NCI-H526 treated with DMSO at 0.1 percent for 48 hours (cell line): ENCODE data around the gene EHHADH.
A peak's percentile ranks its signal among the peaks of the same experiment; 100 is the strongest.
"Not testable (repeated sequence)": the region's sequence is repeated elsewhere in the genome, so short reads cannot be mapped to it uniquely, and the experiment has no call there.

ENCODE experiments used
- DNase-seq: peaks from one replicate; lab custom pipeline; 2025; lab: John Stamatoyannopoulos, UW

The EHHADH gene

DNA sequence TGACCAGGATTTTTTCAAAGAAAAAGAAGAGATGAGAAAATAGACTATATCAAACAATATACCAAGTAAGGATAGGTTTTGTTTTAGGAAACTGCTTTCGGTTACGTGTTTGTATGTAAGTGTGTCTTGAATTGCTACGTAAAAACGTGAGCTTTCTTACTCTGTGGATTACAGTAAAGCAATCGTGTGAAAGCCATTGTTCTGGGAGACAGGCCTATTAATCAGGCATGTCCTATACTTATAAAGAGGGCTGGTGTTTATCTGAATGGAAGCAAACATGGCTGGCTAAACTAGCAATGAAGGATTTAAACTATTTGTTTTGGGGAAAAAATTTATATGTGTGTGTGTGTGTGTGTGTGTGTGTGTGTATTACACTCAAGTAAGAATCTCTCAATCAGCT is 2.6 kb downstream of the EHHADH start:
- no peak for DNase-seq

DNA sequence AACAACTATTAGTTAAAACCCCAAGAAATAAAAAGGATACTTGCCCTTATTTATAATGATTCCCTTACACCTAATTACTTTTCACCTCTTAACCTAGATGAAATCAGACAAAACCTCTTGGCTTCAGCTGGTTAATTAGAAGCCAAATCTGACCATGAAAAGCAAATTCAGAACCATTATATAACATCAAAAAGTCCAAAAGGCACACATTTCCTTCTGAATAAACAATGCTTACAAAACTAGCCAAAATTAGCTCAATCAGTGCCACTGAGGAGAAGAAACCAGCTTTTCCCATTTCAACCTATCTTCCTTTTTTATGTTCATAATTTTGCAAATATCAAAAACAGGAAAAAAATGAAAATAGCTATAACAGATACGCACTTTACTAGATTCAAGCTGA is 3.2 kb downstream of the EHHADH start:
- DNase-seq, result no peak

DNA sequence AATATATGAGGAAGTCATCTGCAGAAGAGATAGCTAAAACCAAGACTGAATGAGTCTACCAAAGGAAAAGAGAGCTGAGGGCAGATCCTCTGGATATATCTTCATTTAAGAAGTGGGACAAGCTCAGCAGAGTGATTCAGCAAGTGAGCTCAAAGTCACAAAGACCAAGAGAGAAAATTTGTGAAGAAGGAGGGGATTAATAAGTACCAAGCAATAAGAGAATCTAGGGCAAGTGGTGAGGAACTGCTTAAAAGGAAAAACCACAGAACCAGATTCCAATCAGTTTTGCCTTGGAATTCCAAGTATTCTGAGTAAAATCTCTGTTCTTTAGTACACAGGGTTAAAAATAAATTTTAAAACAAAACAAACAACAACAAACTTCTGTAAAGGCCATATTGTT is 3.6 kb downstream of the EHHADH start:
- no peak for DNase-seq

DNA sequence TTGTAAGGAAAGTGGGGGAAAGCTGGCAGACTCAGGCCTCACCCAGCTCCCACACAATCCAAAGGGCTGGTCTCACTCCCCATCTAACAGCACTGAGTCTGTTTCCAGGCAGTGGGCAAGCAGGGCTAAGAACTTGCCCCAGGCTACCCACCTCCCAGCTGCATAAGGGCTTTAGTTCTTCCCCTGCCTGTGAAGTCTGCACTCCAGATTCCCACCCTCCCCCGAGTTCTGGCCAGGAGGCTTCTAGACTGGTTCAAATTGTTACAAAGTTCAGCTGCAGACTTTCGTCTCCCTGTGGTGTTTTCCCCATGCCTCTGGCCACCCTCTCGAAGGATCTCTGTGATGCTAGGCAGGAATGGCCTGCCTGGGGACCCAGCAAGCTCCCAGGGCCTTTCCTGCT is 11.2 kb downstream of the EHHADH start:
- no peak for DNase-seq

DNA sequence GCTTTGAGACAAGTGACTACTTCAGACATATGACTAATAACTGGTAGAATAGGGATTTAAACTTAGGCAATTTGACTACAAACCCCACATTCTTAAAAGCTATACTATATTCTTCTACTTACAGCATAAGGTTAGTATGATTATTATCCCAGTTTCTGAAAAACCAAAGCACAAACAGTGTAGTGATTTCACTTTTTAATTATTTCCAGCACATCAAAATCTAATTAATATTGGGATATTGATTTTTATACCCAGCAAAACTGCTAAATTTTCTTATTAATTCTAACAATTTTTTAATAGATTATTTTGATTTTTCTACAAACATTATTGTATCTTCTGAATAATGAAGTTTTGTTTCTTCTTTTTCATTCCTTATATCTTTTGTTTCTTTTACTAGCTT is 16.9 kb downstream of the EHHADH start:
- DNase-seq, result no peak

GRCh38 chr3:185233328-185233727 is 20.5 kb downstream of the EHHADH start:
- DNase-seq, result no peak

GRCh38 chr3:185226526-185226925 is 27.3 kb downstream of the EHHADH start:
- not testable (repeated sequence) for DNase-seq

DNA sequence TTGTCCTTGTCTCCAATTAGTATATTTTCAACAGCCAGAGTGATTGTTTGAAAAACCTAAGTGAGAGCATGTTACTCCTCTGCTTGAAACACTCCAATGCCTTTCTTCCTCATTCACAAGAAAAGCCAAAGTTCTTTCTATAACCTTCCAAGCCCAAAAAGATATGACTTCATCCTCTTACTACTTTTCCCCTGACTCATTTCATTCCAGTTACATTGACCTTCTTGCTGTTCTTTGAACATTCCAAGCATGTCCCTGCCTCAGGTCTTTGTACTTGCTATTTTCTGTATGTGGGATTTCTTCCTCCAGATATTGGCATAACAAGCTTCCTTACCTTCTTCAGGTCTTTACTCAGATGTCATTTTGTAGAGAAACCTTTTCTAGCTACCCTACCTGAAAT is 28.3 kb downstream of the EHHADH start:
- no peak for DNase-seq

DNA sequence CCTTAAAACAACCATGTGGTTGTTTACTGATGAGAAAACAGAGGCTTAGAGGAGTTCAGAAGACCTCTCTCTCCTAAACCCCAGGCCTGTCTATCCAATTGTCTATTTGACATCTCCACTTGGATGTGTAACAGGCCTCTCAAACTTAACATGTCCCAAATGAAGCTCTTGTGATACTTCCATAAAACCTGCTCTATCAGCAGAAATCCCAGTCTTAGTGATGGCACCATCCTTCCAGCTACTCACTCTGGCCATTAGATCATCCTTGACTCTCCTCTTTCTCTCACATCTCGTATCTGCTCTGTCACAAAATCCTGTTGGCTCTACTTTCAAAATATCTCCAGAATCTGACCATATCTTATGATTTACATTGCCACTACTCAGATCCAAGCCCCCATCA is 28.8 kb downstream of the EHHADH start:
- no peak for DNase-seq

DNA sequence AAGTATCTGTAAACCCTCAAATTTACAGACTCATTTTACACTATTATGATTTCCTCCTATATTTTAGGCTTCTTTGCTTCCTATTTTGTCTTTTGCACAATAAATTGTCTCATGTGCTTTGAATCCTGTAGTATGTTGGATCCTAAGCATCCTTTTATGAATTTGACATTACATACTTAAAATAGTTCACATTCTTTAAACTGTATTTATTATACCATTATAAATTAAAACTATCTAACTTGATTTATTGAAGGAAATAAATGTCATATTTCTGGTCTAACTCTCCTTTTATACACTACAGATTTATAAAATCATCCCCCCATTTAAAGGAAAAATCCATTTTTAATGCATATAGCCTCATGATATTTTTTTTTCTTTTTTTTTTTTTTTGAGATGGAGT is 32.6 kb downstream of the EHHADH start:
- no peak for DNase-seq

GRCh38 chr3:185216607-185216958 is 37.3 kb downstream of the EHHADH start:
- no peak for DNase-seq

DNA sequence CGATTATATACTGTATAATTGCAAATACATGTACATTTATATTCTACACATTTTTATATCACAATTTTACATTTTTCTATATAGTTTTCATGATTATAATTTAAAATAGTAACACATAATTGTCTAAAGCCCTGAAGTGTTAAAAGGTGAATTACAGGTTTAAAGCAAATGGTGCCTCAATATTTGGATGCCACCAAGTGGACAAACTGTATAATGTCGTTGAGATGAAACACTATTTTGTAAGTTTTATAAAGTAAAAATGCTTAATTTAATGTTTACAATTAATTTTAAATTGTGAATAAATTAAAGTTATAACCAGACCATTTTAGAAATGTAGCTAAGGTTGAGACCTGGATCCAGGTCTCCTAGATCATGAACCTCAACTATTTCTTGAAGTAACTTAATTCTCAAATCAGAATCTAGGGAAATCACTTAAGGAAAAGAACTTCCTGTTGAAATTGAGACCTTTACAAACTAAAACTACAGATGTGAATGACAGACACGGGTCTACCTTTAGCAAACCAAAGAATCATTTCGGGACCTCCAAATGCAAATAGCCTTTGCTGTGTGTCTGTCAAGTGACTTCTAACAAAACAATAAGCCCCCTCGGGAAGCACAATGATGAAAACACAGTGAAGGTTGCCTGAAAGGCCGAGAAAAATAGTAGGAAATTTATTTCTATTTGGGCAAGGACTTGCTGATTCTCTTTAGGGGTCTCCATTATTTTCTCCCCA is 37.8 kb downstream of the EHHADH start:
- DNase-seq, result no peak

- no peak for DNase-seq
These were observed 41.3 kb downstream of the EHHADH start for GRCh38 chr3:185212559-185212958.

DNA sequence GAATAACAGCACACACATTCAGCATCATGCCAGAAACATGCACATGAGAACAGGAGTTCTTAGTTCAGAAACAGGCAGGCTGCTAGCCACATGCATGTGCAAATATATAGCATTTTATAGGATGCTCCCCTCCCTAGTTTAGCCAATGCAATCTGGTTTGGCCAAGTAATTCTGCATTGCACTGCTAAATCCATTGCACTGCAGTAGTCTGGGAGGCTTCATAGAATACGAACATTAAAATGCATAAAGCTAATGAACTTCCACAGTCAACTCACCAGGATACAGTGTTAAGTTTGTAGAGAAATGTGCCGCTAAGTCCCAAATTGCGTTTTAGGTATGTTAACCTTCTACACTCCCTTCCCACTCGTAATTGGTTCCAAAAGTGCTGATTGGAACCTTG is 41.8 kb downstream of the EHHADH start:
- no peak for DNase-seq

DNA sequence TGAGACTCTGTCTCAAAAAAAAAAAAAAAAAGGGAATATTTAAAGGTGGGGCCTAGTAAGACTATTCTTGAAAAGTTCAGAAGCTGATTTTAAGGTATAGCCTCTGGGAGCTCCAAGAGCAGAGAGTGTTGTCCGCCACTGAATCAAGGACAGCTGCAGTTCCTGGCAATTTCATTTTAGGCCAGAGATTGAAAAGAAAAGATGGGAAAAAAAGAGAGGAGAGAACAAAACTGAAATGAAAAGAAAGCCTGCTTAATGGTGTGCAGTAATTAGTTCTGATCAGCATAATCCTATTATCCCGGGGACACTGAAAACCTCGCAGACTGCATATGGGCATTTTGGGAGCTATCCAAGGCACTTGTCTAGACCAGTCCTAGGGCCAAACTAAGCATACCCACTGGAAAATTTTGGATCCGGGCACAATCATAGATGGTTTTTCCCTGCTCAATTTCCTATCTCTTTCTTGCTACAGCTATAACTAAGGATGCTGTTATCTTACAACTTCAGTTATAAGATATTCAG is 43.2 kb downstream of the EHHADH start:
- no peak for DNase-seq

DNA sequence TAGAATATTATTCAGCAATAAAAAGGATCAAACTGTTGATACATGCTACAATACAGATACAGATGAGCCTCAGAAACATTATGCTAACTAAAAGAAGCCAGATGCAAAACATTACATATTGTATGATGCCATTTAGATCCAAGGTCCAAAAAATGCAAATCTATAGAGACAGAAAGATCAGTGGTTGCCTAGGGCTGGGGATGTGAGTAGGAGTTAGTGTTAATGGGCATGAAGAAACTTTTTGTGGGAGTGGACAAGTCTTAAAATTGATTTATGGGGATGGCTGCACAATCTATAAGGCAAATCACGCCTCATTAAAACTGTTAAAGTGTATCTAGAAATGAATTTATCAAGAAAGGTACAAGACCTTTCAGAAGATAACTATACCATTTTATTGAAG is 45.0 kb downstream of the EHHADH start:
- peak; percentile 49 for DNase-seq

DNA sequence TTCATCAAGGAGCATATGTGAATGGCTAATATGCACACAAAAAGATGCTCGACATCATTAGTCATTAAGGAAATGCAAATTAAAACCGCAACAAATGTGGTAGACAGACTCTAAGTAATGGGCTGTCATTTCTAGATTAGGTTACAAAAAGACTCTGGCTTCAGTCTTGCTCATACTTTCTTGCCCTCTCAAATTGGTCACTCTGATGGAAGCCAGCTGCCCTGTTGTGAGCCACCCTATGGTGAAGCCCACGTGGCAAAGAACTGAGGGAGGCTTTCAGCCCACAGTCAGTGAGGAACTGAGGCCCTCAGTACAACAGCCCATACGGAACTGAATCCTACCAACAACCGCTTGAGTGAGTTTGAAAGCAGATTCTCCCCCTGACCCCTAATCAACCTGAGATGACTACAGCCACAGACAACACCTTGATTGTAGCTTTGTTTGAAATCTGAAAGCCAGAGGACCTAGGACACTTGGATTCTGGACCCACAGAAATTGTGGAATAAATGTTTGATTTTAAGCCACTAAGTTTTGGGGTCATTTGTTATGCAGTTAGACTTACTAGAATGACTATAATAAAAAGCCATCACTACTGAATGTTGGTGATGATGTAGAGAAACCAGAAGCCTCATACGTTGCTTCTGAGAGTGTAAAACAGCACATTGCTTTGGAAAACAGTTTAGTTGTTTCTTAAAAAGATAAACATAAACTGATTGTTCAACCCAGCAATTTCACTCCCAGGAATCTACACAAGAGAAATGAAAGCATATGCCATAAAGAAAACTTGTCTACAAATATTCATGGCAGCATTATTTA is 45.7 kb downstream of the EHHADH start:
- DNase-seq, result peak; percentile 6

- DNase-seq, result no peak
These were observed 46.4 kb downstream of the EHHADH start for GRCh38 chr3:185207481-185207880.

DNA sequence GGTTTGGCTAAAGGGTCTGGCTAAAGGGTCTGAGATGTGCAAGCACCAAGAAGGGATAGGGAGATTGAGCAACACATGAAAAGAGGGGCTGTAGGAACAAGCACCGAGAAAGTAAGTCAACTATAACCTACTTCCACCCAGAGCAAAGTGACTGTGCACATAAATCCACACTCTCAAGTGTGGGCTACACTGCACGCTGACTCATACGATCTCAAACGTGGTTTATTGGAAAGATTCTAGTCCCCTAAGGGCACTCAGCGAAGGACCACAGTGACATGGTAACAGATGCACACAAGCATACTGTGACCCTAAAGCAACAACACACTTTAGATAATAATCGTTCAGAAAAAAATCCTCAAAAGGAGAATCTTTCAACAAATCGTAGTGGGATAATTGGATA is 48.0 kb downstream of the EHHADH start:
- no peak for DNase-seq

- no peak for DNase-seq
These were observed 49.0 kb downstream of the EHHADH start for GRCh38 chr3:185204894-185205293.

- no peak for DNase-seq
These were observed 53.2 kb downstream of the EHHADH start for GRCh38 chr3:185200639-185201038.

DNA sequence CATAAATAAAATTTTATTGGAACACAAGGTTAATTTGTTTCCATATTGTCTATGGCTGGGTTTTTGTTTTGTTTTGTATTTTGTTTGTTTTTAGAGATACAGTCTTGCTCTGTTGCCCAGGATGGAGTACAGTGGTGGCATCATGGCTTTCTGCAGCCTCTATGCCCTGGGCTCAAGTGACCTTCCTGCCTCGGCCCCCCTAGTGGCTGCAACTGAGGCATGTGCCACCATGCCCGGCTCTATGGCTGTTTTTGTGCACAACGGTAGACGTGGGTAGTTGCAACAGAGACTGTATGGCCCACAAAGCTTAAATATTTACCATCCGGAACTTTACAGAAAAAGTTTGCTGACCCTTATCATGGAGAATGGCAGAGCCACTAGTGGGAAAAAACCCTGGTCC is 54.2 kb downstream of the EHHADH start:
- DNase-seq, result no peak

GRCh38 chr3:185199206-185199605 is 54.6 kb downstream of the EHHADH start:
- DNase-seq, result no peak

- no peak for DNase-seq
These were observed 56.8 kb downstream of the EHHADH start for GRCh38 chr3:185197068-185197467.
